ENCODE measurements around the gene CEP164. TPM values are rescaled to one million over a fixed set of nuclear protein-coding genes. Genes with fewer than 3 reads are reported as not detected.

The CEP164 gene
- total RNA-seq, 1 experiment from 2014 or later: 43.7 TPM

DNA sequence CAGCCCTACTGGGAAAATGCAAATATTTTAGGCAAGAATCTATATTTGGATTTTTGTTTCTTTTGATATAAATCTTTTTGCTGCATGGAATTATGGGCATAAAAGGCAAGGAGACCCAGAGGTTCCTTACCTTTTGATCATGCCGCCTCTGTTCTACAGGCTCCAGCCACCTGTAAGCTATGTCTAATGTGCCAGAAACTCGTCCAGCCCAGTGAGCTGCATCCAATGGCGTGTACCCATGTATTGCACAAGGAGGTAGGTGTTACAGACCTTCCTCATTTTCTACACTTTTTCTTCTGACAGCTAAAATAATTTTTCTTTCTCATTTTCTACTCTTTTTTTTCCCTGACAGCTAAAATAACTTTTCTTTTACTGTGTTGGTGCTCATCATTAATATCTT lies 44.7 kb upstream of the CEP164 start:
- Histone ChIP-seq H3K79me2 (ENCODE audit: low read length) (no peaks in the 10 kb centered on the region), H3K36me3 (ENCODE audit: low read depth, low read length) (peaks cover 14% of the 10 kb centered on the region; the same call in 1 of the 2 replicates), H3K27me3 (ENCODE audit: low read length) (no peaks in the 10 kb centered on the region), H3K4me1 (ENCODE audit: insufficient read depth, low read length) (peaks cover 17% of the 10 kb centered on the region), H3K4me3 (ENCODE audit: low read length) (no peak overlapping the region), H4K20me1 (ENCODE audit: low read length) (no peaks in the 10 kb centered on the region), H3K9me3 (ENCODE audit: low read length) (no peaks in the 10 kb centered on the region), H2AFZ (ENCODE audit: low read length) (no peak overlapping the region), H3K27ac (ENCODE audit: low read length) (no peak overlapping the region), H3K9me2 (replicated peaks; ENCODE audit: low read length) (no peaks in the 10 kb centered on the region), H3F3A (ENCODE audit: low read length, unreplicated experiment) (peaks cover 5% of the 10 kb centered on the region), H3K4me2 (ENCODE audit: low read length) (no peak overlapping the region), H3K9ac (ENCODE audit: low read length) (no peak overlapping the region)
- intact Hi-C loops (cut with micrococcal nuclease): no loop called here
- BruUV-seq (replicated peaks): no TSS peak
- CTCF ChIA-PET: no interaction called here
- ATAC-seq: no peak
- no peak for DNase-seq
- POLR2A ChIA-PET (ENCODE audit: unreplicated experiment): interaction anchor here (0.7 kb wide), 1 partner anchor 27 kb away, joined by 3 read pairs; no protein-coding TSS in a partner anchor
- TF ChIP-seq EZH2 (IDR thresholded peaks at IDR 0.05; ENCODE audit: low read length, unreplicated experiment) (no peak), EZH2phosphoT487 (IDR thresholded peaks at IDR 0.05; ENCODE audit: borderline replicate concordance, low read length) (no peak)
- TF ChIP-seq, protein P1, sequence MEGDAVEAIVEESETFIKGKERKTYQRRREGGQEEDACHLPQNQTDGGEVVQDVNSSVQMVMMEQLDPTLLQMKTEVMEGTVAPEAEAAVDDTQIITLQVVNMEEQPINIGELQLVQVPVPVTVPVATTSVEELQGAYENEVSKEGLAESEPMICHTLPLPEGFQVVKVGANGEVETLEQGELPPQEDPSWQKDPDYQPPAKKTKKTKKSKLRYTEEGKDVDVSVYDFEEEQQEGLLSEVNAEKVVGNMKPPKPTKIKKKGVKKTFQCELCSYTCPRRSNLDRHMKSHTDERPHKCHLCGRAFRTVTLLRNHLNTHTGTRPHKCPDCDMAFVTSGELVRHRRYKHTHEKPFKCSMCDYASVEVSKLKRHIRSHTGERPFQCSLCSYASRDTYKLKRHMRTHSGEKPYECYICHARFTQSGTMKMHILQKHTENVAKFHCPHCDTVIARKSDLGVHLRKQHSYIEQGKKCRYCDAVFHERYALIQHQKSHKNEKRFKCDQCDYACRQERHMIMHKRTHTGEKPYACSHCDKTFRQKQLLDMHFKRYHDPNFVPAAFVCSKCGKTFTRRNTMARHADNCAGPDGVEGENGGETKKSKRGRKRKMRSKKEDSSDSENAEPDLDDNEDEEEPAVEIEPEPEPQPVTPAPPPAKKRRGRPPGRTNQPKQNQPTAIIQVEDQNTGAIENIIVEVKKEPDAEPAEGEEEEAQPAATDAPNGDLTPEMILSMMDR (conservative IDR thresholded peaks at IDR 0.05; ENCODE audit: low read depth, low read length): no peak

DNA sequence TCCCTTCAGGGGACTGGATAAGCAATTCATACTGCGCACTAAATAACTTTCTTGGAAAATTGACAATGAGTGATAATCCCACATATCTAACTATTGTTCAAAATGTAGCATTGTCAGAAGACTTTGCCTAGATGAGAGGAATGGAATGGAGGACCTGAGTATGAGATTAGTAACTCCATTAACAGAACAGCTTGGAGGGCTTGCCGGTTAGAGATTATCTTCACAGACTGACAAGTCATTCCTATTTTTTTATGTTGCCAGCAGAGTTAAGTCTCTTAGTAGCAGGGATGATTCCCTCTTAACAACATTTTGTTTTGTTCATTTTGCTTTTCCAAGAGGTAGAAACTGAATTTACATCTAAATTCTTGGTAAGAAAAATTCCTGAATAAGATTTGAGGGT lies 43.6 kb upstream of the CEP164 start:
- H3K4me2 ChIP-seq (ENCODE audit: low read length): no peak overlapping the region
- intact Hi-C loops (cut with micrococcal nuclease): no loop called here
- no peak for ATAC-seq
- peaks cover 17% of the 10 kb centered on the region for H3K4me1 ChIP-seq (ENCODE audit: insufficient read depth, low read length)
- H3F3A ChIP-seq (ENCODE audit: low read length, unreplicated experiment): peaks cover 5% of the 10 kb centered on the region
- DNase-seq: no peak
- H2AFZ ChIP-seq (ENCODE audit: low read length): no peak overlapping the region
- H4K20me1 ChIP-seq (ENCODE audit: low read length): no peaks in the 10 kb centered on the region
- BruUV-seq (replicated peaks): no TSS peak
- TF ChIP-seq, protein P1 (conservative IDR thresholded peaks at IDR 0.05; ENCODE audit: low read depth, low read length): no peak
- TF ChIP-seq EZH2 (IDR thresholded peaks at IDR 0.05; ENCODE audit: low read length, unreplicated experiment): no peak
- no peak for TF ChIP-seq EZH2phosphoT487 (IDR thresholded peaks at IDR 0.05; ENCODE audit: borderline replicate concordance, low read length)
- H3K4me3 ChIP-seq (ENCODE audit: low read length): no peak overlapping the region
- peaks cover 14% of the 10 kb centered on the region; the same call in 1 of the 2 replicates for H3K36me3 ChIP-seq (ENCODE audit: low read depth, low read length)
- CTCF ChIA-PET: no interaction called here
- H3K27ac ChIP-seq (ENCODE audit: low read length): no peak overlapping the region
- POLR2A ChIA-PET (ENCODE audit: unreplicated experiment): no interaction called here
- no peaks in the 10 kb centered on the region for H3K27me3 ChIP-seq (ENCODE audit: low read length)
- H3K9me2 ChIP-seq (replicated peaks; ENCODE audit: low read length): no peaks in the 10 kb centered on the region
- no peaks in the 10 kb centered on the region for H3K79me2 ChIP-seq (ENCODE audit: low read length)
- H3K9me3 ChIP-seq (ENCODE audit: low read length): no peaks in the 10 kb centered on the region
- H3K9ac ChIP-seq (ENCODE audit: low read length): no peak overlapping the region

DNA sequence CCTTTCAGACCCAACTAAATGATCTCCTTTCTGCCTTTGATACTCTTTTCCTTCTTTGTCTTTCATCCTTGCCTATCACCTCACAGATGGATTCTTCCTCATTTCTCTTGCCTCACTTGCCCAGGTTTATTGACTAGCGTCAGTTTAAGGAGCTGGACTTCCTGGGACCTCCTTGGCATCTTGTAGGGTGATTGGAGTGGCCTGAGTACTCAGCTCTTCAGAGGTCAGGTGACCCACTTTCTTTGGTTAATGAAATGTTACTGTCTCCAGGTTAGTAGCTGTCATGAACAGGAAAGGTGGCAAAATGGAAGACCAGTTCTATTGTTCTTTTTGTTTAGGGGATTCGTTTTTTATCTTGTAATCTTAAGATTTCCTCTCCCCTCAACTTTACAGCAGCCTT lies 41.1 kb upstream of the CEP164 start:
- peaks cover 3% of the 10 kb centered on the region for H3K4me1 ChIP-seq (ENCODE audit: insufficient read depth, low read length)
- H3K4me3 ChIP-seq (ENCODE audit: low read length): no peak overlapping the region
- CTCF ChIA-PET: no interaction called here
- no peaks in the 10 kb centered on the region for H3K9me3 ChIP-seq (ENCODE audit: low read length)
- TF ChIP-seq, protein P1 (conservative IDR thresholded peaks at IDR 0.05; ENCODE audit: low read depth, low read length): no peak
- TF ChIP-seq EZH2 (IDR thresholded peaks at IDR 0.05; ENCODE audit: low read length, unreplicated experiment): no peak
- no peak for TF ChIP-seq EZH2phosphoT487 (IDR thresholded peaks at IDR 0.05; ENCODE audit: borderline replicate concordance, low read length)
- no peaks in the 10 kb centered on the region for H3F3A ChIP-seq (ENCODE audit: low read length, unreplicated experiment)
- no peak for DNase-seq
- no peak for ATAC-seq
- no peaks in the 10 kb centered on the region for H4K20me1 ChIP-seq (ENCODE audit: low read length)
- no peaks in the 10 kb centered on the region for H3K9me2 ChIP-seq (replicated peaks; ENCODE audit: low read length)
- no peak overlapping the region for H3K4me2 ChIP-seq (ENCODE audit: low read length)
- H3K36me3 ChIP-seq (ENCODE audit: low read depth, low read length): peaks cover 11% of the 10 kb centered on the region; the same call in 1 of the 2 replicates
- no peaks in the 10 kb centered on the region for H3K79me2 ChIP-seq (ENCODE audit: low read length)
- no peak overlapping the region for H2AFZ ChIP-seq (ENCODE audit: low read length)
- no peak overlapping the region for H3K9ac ChIP-seq (ENCODE audit: low read length)
- BruUV-seq (replicated peaks): no TSS peak
- POLR2A ChIA-PET (ENCODE audit: unreplicated experiment): no interaction called here
- intact Hi-C loops (cut with micrococcal nuclease): no loop called here
- H3K27me3 ChIP-seq (ENCODE audit: low read length): no peaks in the 10 kb centered on the region
- H3K27ac ChIP-seq (ENCODE audit: low read length): no peak overlapping the region

Measured in PC-3 (cell line).